SH-SY5Y (cell line): Measurements from ENCODE around the gene HECW1.

Experiments used
- GATA2 ChIP-seq: IDR thresholded peaks from 2 replicates; pipeline ENCODE4 v1.6.1; 2011; ENCODE audit warnings: mild to moderate bottlenecking, low read depth, low read length
- GATA3 ChIP-seq: IDR thresholded peaks from 2 replicates; pipeline ENCODE4 v1.6.1; 2011; ENCODE audit warnings: low read depth, mild to moderate bottlenecking, low read length, moderate library complexity

DNA sequence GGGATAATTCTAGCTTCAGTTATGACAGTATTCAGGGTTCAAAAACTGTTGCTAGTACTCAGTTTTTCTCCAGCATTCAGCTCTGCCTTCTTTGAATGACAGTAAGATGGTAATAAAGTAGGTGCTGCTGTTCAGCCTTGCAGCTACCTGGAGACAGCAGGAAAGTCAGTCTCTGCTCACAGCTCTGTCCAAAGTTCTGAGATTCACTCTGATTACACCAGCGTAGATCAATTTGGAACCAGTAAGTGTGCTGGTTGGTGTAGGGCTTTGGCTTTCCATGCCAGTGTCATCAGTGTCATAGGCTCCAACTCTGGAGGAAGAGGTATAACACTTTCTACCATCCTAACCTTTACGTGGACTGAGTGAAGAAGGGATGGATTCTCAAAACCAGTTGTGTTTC, 496.6 kb downstream of the HECW1 start:
- TF ChIP-seq GATA3, result no peak
- no peak for TF ChIP-seq GATA2
